HG03378 (cell line): Measurements from ENCODE around the gene LARGE1.
"Not testable (repeated sequence)": the region's sequence is repeated elsewhere in the genome, so short reads cannot be mapped to it uniquely, and the experiment has no call there.

Experiments used
- ATAC-seq: cut with Tn5 transposase; IDR thresholded peaks from one replicate; pipeline ENCODE4 v1.9.1; 2021; ENCODE audit warnings: mild to moderate bottlenecking, moderate library complexity; ENCODE audit not compliant: unreplicated experiment

LARGE1 gene

GRCh38 chr22:33572086-33572485 lies 348.2 kb downstream of the LARGE1 start:
- no peak for ATAC-seq

- ATAC-seq: no peak
These were observed 350.2 kb downstream of the LARGE1 start for GRCh38 chr22:33570110-33570509.

- ATAC-seq: no peak
These were observed 350.7 kb downstream of the LARGE1 start for GRCh38 chr22:33569559-33569958.

- no peak for ATAC-seq
These were observed 351.3 kb downstream of the LARGE1 start for GRCh38 chr22:33569018-33569417.

- not testable (repeated sequence) for ATAC-seq
These were observed 353.8 kb downstream of the LARGE1 start for GRCh38 chr22:33566495-33566894.

GRCh38 chr22:33565580-33565995 lies 354.7 kb downstream of the LARGE1 start:
- ATAC-seq: no peak

GRCh38 chr22:33564683-33565082 lies 355.6 kb downstream of the LARGE1 start:
- ATAC-seq: no peak

GRCh38 chr22:33563220-33563964 lies 356.9 kb downstream of the LARGE1 start:
- no peak for ATAC-seq

- ATAC-seq: no peak
These were observed 357.8 kb downstream of the LARGE1 start for GRCh38 chr22:33562501-33562900.

GRCh38 chr22:33561149-33561807 lies 359.0 kb downstream of the LARGE1 start:
- no peak for ATAC-seq

GRCh38 chr22:33557836-33558235 lies 362.4 kb downstream of the LARGE1 start:
- ATAC-seq: no peak

GRCh38 chr22:33555814-33556522 lies 364.3 kb downstream of the LARGE1 start:
- ATAC-seq: no peak

GRCh38 chr22:33553493-33553892 lies 366.8 kb downstream of the LARGE1 start:
- no peak for ATAC-seq

GRCh38 chr22:33544707-33545106 lies 375.6 kb downstream of the LARGE1 start:
- ATAC-seq: no peak

- no peak for ATAC-seq
These were observed 377.6 kb downstream of the LARGE1 start for GRCh38 chr22:33542722-33543121.

- ATAC-seq: no peak
These were observed 378.1 kb downstream of the LARGE1 start for GRCh38 chr22:33542153-33542552.

- no peak for ATAC-seq
These were observed 380.1 kb downstream of the LARGE1 start for GRCh38 chr22:33539902-33540751.

- ATAC-seq: no peak
These were observed 380.9 kb downstream of the LARGE1 start for GRCh38 chr22:33539202-33539901.

GRCh38 chr22:33538277-33538885 lies 381.9 kb downstream of the LARGE1 start:
- ATAC-seq: no peak

- ATAC-seq: no peak
These were observed 383.2 kb downstream of the LARGE1 start for GRCh38 chr22:33537059-33537458.
